Spleen (tissue), 7 donors: ENCODE results near the gene SELENOF.

Experiments used
- CTCF ChIP-seq, 11 experiments: fragments of 200-600 bp in 7 of 11; fragments of 450-650 bp in 4 of 11; sonication (generic) in 4 of 11; IDR thresholded peaks in 8 of 11; conservative IDR thresholded peaks in 3 of 11; 1 replicate in 7 of 11; 2 replicates in 4 of 11; pipeline versions ENCODE4 v1.4.0 to v1.8.0; 2016 to 2021; ENCODE audit warnings: antibody characterized with exemption in 11 of 11, inconsistent platforms in 4 of 11, mild to moderate bottlenecking in 1 of 11
- POLR2AphosphoS5 ChIP-seq, 3 donors: sonication (generic); formaldehyde crosslinking; IDR thresholded peaks; one replicate each; pipeline ENCODE4 v1.5.1; 2017; ENCODE audit warnings: antibody characterized with exemption in 3 of 3
- donor health status: DM: no; HTN: no; CAD: no; lungs with moderate emphysema.
- donor health status: DM: no; HTN: no; CAD: no.
- donor health status: DM: no; HTN: no; CAD: no.

GRCh38 chr1:86916752-86917151, 2.8 kb upstream of the SELENOF start:
- TF ChIP-seq CTCF (IDR thresholded peaks at IDR 0.05 in 8 of 11, conservative IDR thresholded peaks at IDR 0.05 in 3 of 11) (no peak), POLR2AphosphoS5 (IDR thresholded peaks at IDR 0.05) (no peak)
